Retina (tissue), 1 donor: ENCODE measurements around the gene PPP3CA.
"Not testable (repeated sequence)": the region's sequence is repeated elsewhere in the genome, so short reads cannot be mapped to it uniquely, and the experiment has no call there.

Source experiments
- DNase-seq: peaks from one replicate; pipeline ENCODE4 v3.0.0-alpha.2; 2016

The PPP3CA gene

GRCh38 chr4:101035487-101035886 is 311.8 kb downstream of the PPP3CA start:
- no peak for DNase-seq

GRCh38 chr4:101033986-101034385 is 313.3 kb downstream of the PPP3CA start:
- DNase-seq: no peak

- DNase-seq: no peak
Measured at GRCh38 chr4:101032541-101032940, 314.8 kb downstream of the PPP3CA start.

GRCh38 chr4:101031971-101032370 is 315.4 kb downstream of the PPP3CA start:
- no peak for DNase-seq

- no peak for DNase-seq
Measured at GRCh38 chr4:101028886-101029285, 318.4 kb downstream of the PPP3CA start.

- no peak for DNase-seq
Measured at GRCh38 chr4:101027721-101028120, 319.6 kb downstream of the PPP3CA start.

- no peak for DNase-seq
Measured at GRCh38 chr4:101025755-101026154, 321.6 kb downstream of the PPP3CA start.

GRCh38 chr4:101022151-101023024 is 324.9 kb downstream of the PPP3CA start:
- no peak for DNase-seq

GRCh38 chr4:101020956-101021355 is 326.4 kb downstream of the PPP3CA start:
- no peak for DNase-seq

GRCh38 chr4:101019941-101020401 is 327.4 kb downstream of the PPP3CA start:
- DNase-seq: no peak

GRCh38 chr4:101019313-101019712 is 328.0 kb downstream of the PPP3CA start:
- no peak for DNase-seq

GRCh38 chr4:101018836-101019235 is 328.5 kb downstream of the PPP3CA start:
- no peak for DNase-seq

- DNase-seq: no peak
Measured at GRCh38 chr4:101014417-101014816, 332.9 kb downstream of the PPP3CA start.

GRCh38 chr4:101010987-101011386 is 336.3 kb downstream of the PPP3CA start:
- DNase-seq: no peak

GRCh38 chr4:101009471-101009870 is 337.9 kb downstream of the PPP3CA start:
- DNase-seq: no peak

GRCh38 chr4:101008503-101008902 is 338.8 kb downstream of the PPP3CA start:
- no peak for DNase-seq

- no peak for DNase-seq
Measured at GRCh38 chr4:101005659-101006058, 341.7 kb downstream of the PPP3CA start.

- DNase-seq: no peak
Measured at GRCh38 chr4:101000496-101000895, 346.8 kb downstream of the PPP3CA start.

- no peak for DNase-seq
Measured at GRCh38 chr4:100995671-100996070, 351.7 kb downstream of the PPP3CA start.

GRCh38 chr4:100995002-100995401 is 352.3 kb downstream of the PPP3CA start:
- not testable (repeated sequence) for DNase-seq

GRCh38 chr4:100991332-100992069 is 355.8 kb downstream of the PPP3CA start:
- not testable (repeated sequence) for DNase-seq

GRCh38 chr4:100989401-100989800 is 357.9 kb downstream of the PPP3CA start:
- no peak for DNase-seq

- DNase-seq: no peak
Measured at GRCh38 chr4:100988876-100989275, 358.4 kb downstream of the PPP3CA start.

GRCh38 chr4:100986360-100986868 is 360.9 kb downstream of the PPP3CA start:
- DNase-seq: no peak
